HEK293 (cell line): ENCODE results near the gene ZEB2.

Experiments used
- GFI1B ChIP-seq: fragments of 450-650 bp; formaldehyde crosslinking; IDR thresholded peaks from 2 replicates; pipeline ENCODE4 v1.5.1; 2016; ENCODE audit warnings: missing biosample characterization, missing genetic modification characterization
- GLI2 ChIP-seq: fragments of 450-650 bp; formaldehyde crosslinking; IDR thresholded peaks from 2 replicates; pipeline ENCODE4; 2017; ENCODE audit warnings: missing biosample characterization, missing genetic modification characterization, low read depth, borderline replicate concordance
- GLI4 ChIP-seq: fragments of 450-650 bp; formaldehyde crosslinking; IDR thresholded peaks from 2 replicates; pipeline ENCODE4 v1.5.1; 2016; ENCODE audit warnings: missing biosample characterization, missing genetic modification characterization
- HIC1 ChIP-seq: fragments of 450-650 bp; formaldehyde crosslinking; IDR thresholded peaks from 2 replicates; pipeline ENCODE4 v1.5.1; 2016; ENCODE audit warnings: missing biosample characterization, missing genetic modification characterization
- OSR2 ChIP-seq: fragments of 450-650 bp; formaldehyde crosslinking; IDR thresholded peaks from 2 replicates; pipeline ENCODE4 v1.5.1; 2016; ENCODE audit warnings: missing biosample characterization, missing genetic modification characterization
- PATZ1 ChIP-seq: fragments of 450-650 bp; formaldehyde crosslinking; IDR thresholded peaks from 2 replicates; pipeline ENCODE4 v1.5.1; 2016; ENCODE audit warnings: missing biosample characterization, missing genetic modification characterization
- PRDM6 ChIP-seq: fragments of 450-650 bp; formaldehyde crosslinking; IDR thresholded peaks from 2 replicates; pipeline ENCODE4 v1.5.1; 2017; ENCODE audit warnings: missing biosample characterization, missing genetic modification characterization
- SP2 ChIP-seq: fragments of 450-650 bp; formaldehyde crosslinking; IDR thresholded peaks from 2 replicates; pipeline ENCODE4 v1.5.1; 2016; ENCODE audit warnings: missing biosample characterization, missing genetic modification characterization
- SP7 ChIP-seq: fragments of 450-650 bp; formaldehyde crosslinking; IDR thresholded peaks from 2 replicates; pipeline ENCODE4 v1.5.1; 2016; ENCODE audit warnings: missing biosample characterization, missing genetic modification characterization
- WT1 ChIP-seq: fragments of 450-650 bp; formaldehyde crosslinking; IDR thresholded peaks from 2 replicates; pipeline ENCODE4 v1.5.1; 2016; ENCODE audit warnings: missing biosample characterization, missing genetic modification characterization
- ZBTB11 ChIP-seq: fragments of 450-650 bp; formaldehyde crosslinking; conservative IDR thresholded peaks from 2 replicates; pipeline ENCODE4 v1.5.1; 2016; ENCODE audit warnings: low read depth, missing biosample characterization, missing genetic modification characterization
- ZEB2 ChIP-seq: fragments of 450-650 bp; formaldehyde crosslinking; IDR thresholded peaks from 2 replicates; pipeline ENCODE4 v1.5.1; 2016; ENCODE audit warnings: missing biosample characterization, missing genetic modification characterization
- ZNF184 ChIP-seq: fragments of 450-650 bp; IDR thresholded peaks from 2 replicates; pipeline ENCODE4 v1.5.1; 2018; ENCODE audit warnings: missing biosample characterization, mild to moderate bottlenecking, missing genetic modification characterization
- ZNF24 ChIP-seq: fragments of 450-650 bp; formaldehyde crosslinking; IDR thresholded peaks from 2 replicates; pipeline ENCODE4 v1.5.1; 2016; ENCODE audit warnings: missing biosample characterization, missing genetic modification characterization
- ZNF324 ChIP-seq: fragments of 450-650 bp; formaldehyde crosslinking; IDR thresholded peaks from 2 replicates; pipeline ENCODE4 v1.5.1; 2016; ENCODE audit warnings: missing biosample characterization, missing genetic modification characterization
- ZNF596 ChIP-seq: fragments of 450-650 bp; IDR thresholded peaks from 2 replicates; pipeline ENCODE4 v1.5.0; 2018; ENCODE audit warnings: missing biosample characterization, mild to moderate bottlenecking, missing genetic modification characterization, moderate library complexity
- ZNF645 ChIP-seq: fragments of 450-650 bp; formaldehyde crosslinking; IDR thresholded peaks from 2 replicates; pipeline ENCODE4; 2016; ENCODE audit warnings: missing biosample characterization, missing genetic modification characterization
- ZNF658 ChIP-seq: fragments of 450-650 bp; formaldehyde crosslinking; IDR thresholded peaks from 2 replicates; pipeline ENCODE4; 2016; ENCODE audit warnings: missing biosample characterization, missing genetic modification characterization
- ZNF660 ChIP-seq: fragments of 450-650 bp; IDR thresholded peaks from 2 replicates; pipeline ENCODE4 v1.5.1; 2018; ENCODE audit warnings: missing biosample characterization, mild to moderate bottlenecking, missing genetic modification characterization
- ZNF677 ChIP-seq: fragments of 450-650 bp; IDR thresholded peaks from 2 replicates; pipeline ENCODE4 v1.5.0; 2018; ENCODE audit warnings: missing biosample characterization, mild to moderate bottlenecking, missing genetic modification characterization, moderate library complexity
- ZNF785 ChIP-seq: fragments of 450-650 bp; formaldehyde crosslinking; IDR thresholded peaks from 2 replicates; pipeline ENCODE4 v1.5.1; 2016; ENCODE audit warnings: missing biosample characterization, missing genetic modification characterization
- ZNF792 ChIP-seq: fragments of 450-650 bp; formaldehyde crosslinking; IDR thresholded peaks from 2 replicates; pipeline ENCODE4 v1.5.1; 2016; ENCODE audit warnings: missing biosample characterization, missing genetic modification characterization
- TF ChIP-seq, protein P1 (sequence below): fragments of 450-650 bp; formaldehyde crosslinking; IDR thresholded peaks from 2 replicates; pipeline ENCODE4 v1.5.1; 2016; ENCODE audit warnings: missing biosample characterization, missing genetic modification characterization
- TF ChIP-seq, protein P2 (sequence below): fragments of 450-650 bp; IDR thresholded peaks from 2 replicates; pipeline ENCODE4 v1.5.1; 2018; ENCODE audit warnings: missing biosample characterization, mild to moderate bottlenecking, missing genetic modification characterization
- TF ChIP-seq, protein P3 (sequence below): fragments of 450-650 bp; formaldehyde crosslinking; IDR thresholded peaks from 2 replicates; pipeline ENCODE4 v1.5.1; 2016; ENCODE audit warnings: missing biosample characterization, missing genetic modification characterization

ZEB2 gene

DNA sequence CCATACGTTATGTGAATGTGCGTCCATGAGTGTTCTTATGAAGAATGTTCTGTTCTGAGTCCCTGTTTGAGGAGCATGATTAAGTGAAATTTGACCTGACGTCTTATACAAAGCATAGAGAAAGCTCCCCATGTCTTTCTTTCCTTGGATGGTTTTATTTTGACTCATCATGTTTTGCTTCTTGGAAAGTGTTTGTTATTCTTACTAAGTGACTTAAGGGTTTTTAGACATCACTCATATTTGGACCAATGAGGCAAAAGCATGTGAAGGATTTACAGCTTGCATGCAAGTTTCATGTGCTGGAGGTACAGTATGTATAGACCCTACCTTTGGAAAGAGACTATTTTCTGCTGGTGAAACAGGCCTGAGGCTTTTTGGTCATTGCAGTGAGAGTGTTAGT, 33.5 kb upstream of the ZEB2 start (continued):
- no peak for TF ChIP-seq ZBTB11 (tag by site-specific recombination)
- TF ChIP-seq ZNF596 (tag by site-specific recombination), result no peak
- no peak for TF ChIP-seq GLI4
- peak; percentile 59; the same call in 1 of the 2 replicates for TF ChIP-seq ZNF24 (tag by site-specific recombination)
- no peak for TF ChIP-seq ZNF645
- 0 out of 2 replicates have a peak, but pooled peaks have one; percentile 26 for TF ChIP-seq HIC1 (tag by site-specific recombination)
- TF ChIP-seq ZNF785 (tag by site-specific recombination), result no peak
- TF ChIP-seq, protein P1, sequence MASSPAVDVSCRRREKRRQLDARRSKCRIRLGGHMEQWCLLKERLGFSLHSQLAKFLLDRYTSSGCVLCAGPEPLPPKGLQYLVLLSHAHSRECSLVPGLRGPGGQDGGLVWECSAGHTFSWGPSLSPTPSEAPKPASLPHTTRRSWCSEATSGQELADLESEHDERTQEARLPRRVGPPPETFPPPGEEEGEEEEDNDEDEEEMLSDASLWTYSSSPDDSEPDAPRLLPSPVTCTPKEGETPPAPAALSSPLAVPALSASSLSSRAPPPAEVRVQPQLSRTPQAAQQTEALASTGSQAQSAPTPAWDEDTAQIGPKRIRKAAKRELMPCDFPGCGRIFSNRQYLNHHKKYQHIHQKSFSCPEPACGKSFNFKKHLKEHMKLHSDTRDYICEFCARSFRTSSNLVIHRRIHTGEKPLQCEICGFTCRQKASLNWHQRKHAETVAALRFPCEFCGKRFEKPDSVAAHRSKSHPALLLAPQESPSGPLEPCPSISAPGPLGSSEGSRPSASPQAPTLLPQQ (tag by site-specific recombination), result 0 out of 2 replicates have a peak, but pooled peaks have one; percentile 27
- TF ChIP-seq OSR2 (tag by site-specific recombination), result 0 out of 2 replicates have a peak, but pooled peaks have one; percentile 49
- no peak for TF ChIP-seq ZNF792 (tag by site-specific recombination)
- TF ChIP-seq ZNF677, result no peak
- TF ChIP-seq GLI2 (tag by site-specific recombination), result peak; percentile 58; the same call in 1 of the 2 replicates
- no peak for TF ChIP-seq ZNF324 (tag by site-specific recombination)
- peak; percentile 55 for TF ChIP-seq SP7
- TF ChIP-seq PATZ1, result peak; percentile 42; the same call in 1 of the 2 replicates
- TF ChIP-seq, protein P2, sequence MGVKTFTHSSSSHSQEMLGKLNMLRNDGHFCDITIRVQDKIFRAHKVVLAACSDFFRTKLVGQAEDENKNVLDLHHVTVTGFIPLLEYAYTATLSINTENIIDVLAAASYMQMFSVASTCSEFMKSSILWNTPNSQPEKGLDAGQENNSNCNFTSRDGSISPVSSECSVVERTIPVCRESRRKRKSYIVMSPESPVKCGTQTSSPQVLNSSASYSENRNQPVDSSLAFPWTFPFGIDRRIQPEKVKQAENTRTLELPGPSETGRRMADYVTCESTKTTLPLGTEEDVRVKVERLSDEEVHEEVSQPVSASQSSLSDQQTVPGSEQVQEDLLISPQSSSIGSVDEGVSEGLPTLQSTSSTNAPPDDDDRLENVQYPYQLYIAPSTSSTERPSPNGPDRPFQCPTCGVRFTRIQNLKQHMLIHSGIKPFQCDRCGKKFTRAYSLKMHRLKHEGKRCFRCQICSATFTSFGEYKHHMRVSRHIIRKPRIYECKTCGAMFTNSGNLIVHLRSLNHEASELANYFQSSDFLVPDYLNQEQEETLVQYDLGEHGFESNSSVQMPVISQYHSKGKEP (tag by site-specific recombination), result peak; percentile 74
- peak; percentile 82 for TF ChIP-seq ZEB2
- TF ChIP-seq ZNF184, result peak; percentile 71
- 0 out of 2 replicates have a peak, but pooled peaks have one; percentile 36 for TF ChIP-seq ZNF660 (tag by site-specific recombination)
- TF ChIP-seq, protein P3, sequence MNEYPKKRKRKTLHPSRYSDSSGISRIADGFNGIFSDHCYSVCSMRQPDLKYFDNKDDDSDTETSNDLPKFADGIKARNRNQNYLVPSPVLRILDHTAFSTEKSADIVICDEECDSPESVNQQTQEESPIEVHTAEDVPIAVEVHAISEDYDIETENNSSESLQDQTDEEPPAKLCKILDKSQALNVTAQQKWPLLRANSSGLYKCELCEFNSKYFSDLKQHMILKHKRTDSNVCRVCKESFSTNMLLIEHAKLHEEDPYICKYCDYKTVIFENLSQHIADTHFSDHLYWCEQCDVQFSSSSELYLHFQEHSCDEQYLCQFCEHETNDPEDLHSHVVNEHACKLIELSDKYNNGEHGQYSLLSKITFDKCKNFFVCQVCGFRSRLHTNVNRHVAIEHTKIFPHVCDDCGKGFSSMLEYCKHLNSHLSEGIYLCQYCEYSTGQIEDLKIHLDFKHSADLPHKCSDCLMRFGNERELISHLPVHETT (tag by site-specific recombination), result peak; percentile 48; the same call in 1 of the 2 replicates
- TF ChIP-seq PRDM6 (tag by site-specific recombination), result 0 out of 2 replicates have a peak, but pooled peaks have one; percentile 40
- TF ChIP-seq WT1 (tag by site-specific recombination), result peak; percentile 30; the same call in 1 of the 2 replicates
- 0 out of 2 replicates have a peak, but pooled peaks have one; percentile 25 for TF ChIP-seq GFI1B (tag by site-specific recombination)
- TF ChIP-seq ZNF658, result no peak
- peak; percentile 53 for TF ChIP-seq SP2
